GM13976 (cell line): ENCODE results near the gene MGST2.

ENCODE experiments used
- DNase-seq: peaks from one replicate; pipeline ENCODE4 v3.0.0; 2012; ENCODE audit warnings: low spot score
- CTCF ChIP-seq: IDR thresholded peaks from 2 replicates; pipeline ENCODE4 v1.5.1; 2012; ENCODE audit warnings: borderline replicate concordance, mild to moderate bottlenecking; ENCODE audit not compliant: insufficient read depth; ENCODE audit errors: extremely low read depth, missing control alignments, control extremely low read depth
- in situ Hi-C: fragments of 300-500 bp; cut with MboI; formaldehyde crosslinking; loops from one replicate; pipeline ENCODE4 v1.12.0; 2022; ENCODE audit warnings: low sequenced_read_pairs, mixed read lengths, inconsistent platforms; ENCODE audit not compliant: unreplicated experiment

MGST2 gene

GRCh38 chr4:139686130-139686529 is 20.5 kb downstream of the MGST2 start:
- no peak for DNase-seq
- in situ Hi-C loops = no loop called here
- no peak for TF ChIP-seq CTCF

GRCh38 chr4:139686988-139687387 is 21.4 kb downstream of the MGST2 start:
- no peak for TF ChIP-seq CTCF
- in situ Hi-C loops = no loop called here
- DNase-seq = no peak

GRCh38 chr4:139689093-139689722 is 23.6 kb downstream of the MGST2 start:
- no peak for DNase-seq
- no peak for TF ChIP-seq CTCF
- in situ Hi-C loops = no loop called here

GRCh38 chr4:139690419-139690818 is 24.8 kb downstream of the MGST2 start:
- no peak for TF ChIP-seq CTCF

GRCh38 chr4:139692309-139693012 is 26.8 kb downstream of the MGST2 start:
- no peak for TF ChIP-seq CTCF
- DNase-seq = peak; percentile 29
- in situ Hi-C loops = no loop called here

More at GRCh38 chr4:139690419-139690818, 24.8 kb downstream of the MGST2 start:
- no peak for DNase-seq
- in situ Hi-C loops = no loop called here

GRCh38 chr4:139694522-139695107 is 29.0 kb downstream of the MGST2 start:
- TF ChIP-seq CTCF = no peak
- in situ Hi-C loops = no loop called here
- DNase-seq = no peak
